Heart right ventricle (tissue), 16 donors: ENCODE data around the gene TOP1. TPM values are rescaled to one million over a fixed set of nuclear protein-coding genes. Genes with fewer than 3 reads are reported as not detected.

ENCODE experiments used
- ATAC-seq, 8 donors: fragments of 200-7000 bp; cut with Tn5 transposase; one replicate each; pipeline ENCODE4 v1.9.1; 2020; ENCODE audit warnings: mild to moderate bottlenecking in 8 of 8, moderate library complexity in 8 of 8, moderate number of reproducible peaks in 1 of 8
- DNase-seq, 2 donors: peaks; one replicate each; pipeline ENCODE4 v3.0.0-alpha.2; 2020
- H3K27ac ChIP-seq, 10 donors: fragments of 200-600 bp; sonication (generic) in 2 of 10; one replicate each; pipeline versions ENCODE4 v1.5.0 to v1.8.0; 2020 to 2022; ENCODE audit warnings: mild to moderate bottlenecking in 3 of 10
- H3K27me3 ChIP-seq, 7 donors: fragments of 200-600 bp; one replicate each; pipeline ENCODE4 v1.8.0; 2021 to 2022; ENCODE audit warnings: mild to moderate bottlenecking in 2 of 7
- H3K36me3 ChIP-seq, 9 donors: fragments of 200-600 bp; sonication (generic) in 1 of 9; one replicate each; pipeline versions ENCODE4 v1.5.0 to v1.8.0; 2020 to 2022; ENCODE audit warnings: mild to moderate bottlenecking in 2 of 9
- H3K4me1 ChIP-seq, 9 donors: fragments of 200-600 bp; sonication (generic) in 1 of 9; one replicate each; pipeline versions ENCODE4 v1.5.0 to v1.8.0; 2020 to 2022; ENCODE audit warnings: mild to moderate bottlenecking in 4 of 9
- H3K4me3 ChIP-seq, 10 donors: fragments of 200-600 bp; sonication (generic) in 2 of 10; one replicate each; pipeline versions ENCODE4 v1.5.0 to v1.8.0; 2020 to 2022; ENCODE audit warnings: mild to moderate bottlenecking in 7 of 10, moderate library complexity in 2 of 10
- H3K9me3 ChIP-seq, 11 donors: fragments of 200-600 bp in 10 of 11; sonication (generic) in 2 of 11; one replicate each; pipeline versions ENCODE4 v1.5.0 to v1.8.0; 2013 to 2022; ENCODE audit warnings: mild to moderate bottlenecking in 2 of 11, control low read depth in 1 of 11, moderate library complexity in 1 of 11
- CTCF ChIP-seq, 9 donors: fragments of 200-600 bp; sonication (generic) in 2 of 9; IDR thresholded peaks; one replicate each; pipeline versions ENCODE4 v1.5.0 to v1.8.0; 2021 to 2022; ENCODE audit warnings: antibody characterized with exemption in 9 of 9, mild to moderate bottlenecking in 5 of 9, moderate library complexity in 1 of 9
- whole genome bisulfite sequencing, 2 donors: extraction: QIAGEN DNeasy Blood & Tissue Kit; methylation state at CpG; one replicate each; pipeline ENCODE4 v1.1.7; 2013; ENCODE audit warnings: inconsistent platforms in 1 of 2; 5-methylcytosine and 5-hydroxymethylcytosine counted together
- intact Hi-C, 10 donors: fragments of 100-400 bp; cut with DNase I; formaldehyde crosslinking; loops; one replicate each; pipeline versions ENCODE4 v1.11.1 to v1.14.2; 2022
- polyA plus RNA-seq, 2 donors: library from polyadenylated mRNA; stranded (reverse); fragments of 200-250 nt; gene quantifications; one replicate each; pipeline ENCODE4 v1.2.3, GENCODE V29; 2013
- total RNA-seq, 10 donors: library from RNA; stranded (reverse); fragmentation: NEBNext Ultra II Directional in 3 of 10; extraction: Animal tissue kit (Norgen Biotek cat#: 25700) in 3 of 10; gene quantifications; one replicate each; pipeline versions ENCODE4 v1.2.1 to v1.2.4, GENCODE V29; 2021 to 2023
- donor health status: Arrhythmogenic right ventricular cardiomyopathy.
- donor health status: ischemic (EF 13 %, LVEDD 7.1; RV severe dilation, severe dysfunction).
- donor health status: healthy with polysubstance abuse.
- donor health status: DM: no; HTN: yes; CAD: no.
- donor health status: DM: no; HTN: no; CAD: no.
- donor health status: ischemic (EF 25% LVEDD 6.9; RV normal size, moderate dysfunction).
- donor health status: ischemic (EF 25% LVEDD 5.7; RV mildly dilated, moderate dysfunction).
- donor health status: healthy.
- donor health status: DM: yes; HTN: yes; CAD: no.
- donor health status: Ischemic cardiomyopathy.
- donor health status: ischemic (EF 35%, LVEDD 5.7; RV mildly dilated, moderate dysfunction).
- donor health status: nonischemic (EF 11% LVEDD 7.7; RV severe dilation, severe dysfunction).
- donor health status: DM: yes; HTN: yes; CAD: no.
- donor health status: PGD.
- donor health status: ischemic (EF 29% LVEDD 5.4; RV normal size, mild dysfunction).
- donor health status: nonischemic (EF 23%, LVEDD 6.1; RV moderate dilation, normal function).

TOP1 gene
- total and polyA plus RNA-seq, 12 donors: 13.5 to 28.3 (median 23.1) TPM

GRCh38 chr20:41169791-41170351 is 141.2 kb downstream of the TOP1 start:
- Histone ChIP-seq H3K4me1 (peaks cover 18 to 39% (median 32%) of the 10 kb centered on the region in 9 donors), H3K36me3 (peaks cover 9 to 99% (median 79%) of the 10 kb centered on the region in 9 donors), H3K4me3 (no peak overlapping the region), H3K27me3 (no peaks in the 10 kb centered on the region), H3K9me3 (no peaks in the 10 kb centered on the region), H3K27ac (peak overlapping the region in 5 of 10 donors; percentile 10 to 90 (median 18))
- 86 to 88% methylated on average over 14 of the region's 14 CpGs for WGBS, 2 donors
- ATAC-seq (no peak), DNase-seq (no peak)
- TF ChIP-seq CTCF (IDR thresholded peaks at IDR 0.05): no peak
- intact Hi-C loops: loop anchor here in 9 of 10 donors (5.0 to 10.0 kb wide), 9 partner anchors 33 to 242 kb away; partner anchors contain the start of genes PLCG1 (in 3 of the 9) and ZHX3 (in 3 of the 9)

GRCh38 chr20:41170386-41171105 is 141.9 kb downstream of the TOP1 start:
- Histone ChIP-seq H3K4me1 (peaks cover 20 to 45% (median 39%) of the 10 kb centered on the region in 9 donors), H3K27ac (peak overlapping the region in 5 of 10 donors; percentile 10 to 90 (median 18)), H3K36me3 (peaks cover 9 to 99% (median 72%) of the 10 kb centered on the region in 9 donors), H3K4me3 (no peak overlapping the region), H3K9me3 (no peaks in the 10 kb centered on the region), H3K27me3 (no peaks in the 10 kb centered on the region)
- WGBS, 2 donors: 82 to 86% methylated on average over 6 of the region's 6 CpGs
- DNase-seq (no peak), ATAC-seq (no peak)
- intact Hi-C loops: loop anchor here in 8 of 10 donors (5.0 to 10.0 kb wide), 8 partner anchors 33 to 242 kb away; partner anchors contain the start of genes PLCG1 (in 3 of the 8) and ZHX3 (in 3 of the 8)
- no peak for TF ChIP-seq CTCF (IDR thresholded peaks at IDR 0.05)

GRCh38 chr20:41171736-41172295 is 143.2 kb downstream of the TOP1 start:
- DNase-seq (no peak), ATAC-seq (no peak)
- 43 to 62% methylated on average over 3 of the region's 3 CpGs for WGBS, 2 donors
- Histone ChIP-seq H3K4me3 (no peak overlapping the region), H3K4me1 (peaks cover 26 to 58% (median 50%) of the 10 kb centered on the region in 9 donors), H3K9me3 (no peaks in the 10 kb centered on the region), H3K36me3 (peaks cover 0 to 99% (median 61%) of the 10 kb centered on the region in 9 donors), H3K27me3 (no peaks in the 10 kb centered on the region), H3K27ac (peak overlapping the region; percentile 55 to 93 (median 85))
- TF ChIP-seq CTCF (IDR thresholded peaks at IDR 0.05): no peak
- intact Hi-C loops: loop anchor here in 9 of 10 donors (2.0 to 10.0 kb wide), 12 partner anchors 35 to 240 kb away; partner anchors contain the start of genes PLCG1 (in 4 of the 9) and ZHX3 (in 3 of the 9)
